Spinal cord (tissue), 10 donors: ENCODE results near the gene ZNF292. TPM values are rescaled to one million over a fixed set of nuclear protein-coding genes. Genes with fewer than 3 reads are reported as not detected.

Source experiments
- DNase-seq, 6 donors: peaks; one replicate each; pipeline versions ENCODE4 v3.0.0 to v3.0.0-alpha.2; 2013 to 2015; ENCODE audit warnings: low spot score in 6 of 6, low read depth in 4 of 6
- H3K27ac ChIP-seq: one replicate; pipeline ENCODE4 v1.5.1; 2013; ENCODE audit warnings: low read depth, low read length, control low read depth
- H3K27me3 ChIP-seq: one replicate; pipeline ENCODE4 v1.6.1; 2013; ENCODE audit warnings: low read length; ENCODE audit not compliant: control insufficient read depth, insufficient read depth
- H3K36me3 ChIP-seq: one replicate; pipeline ENCODE4 v1.6.1; 2013; ENCODE audit warnings: low read length; ENCODE audit not compliant: control insufficient read depth, insufficient read depth
- H3K4me1 ChIP-seq: one replicate; pipeline ENCODE4 v1.6.1; 2013; ENCODE audit warnings: low read length; ENCODE audit not compliant: control insufficient read depth, insufficient read depth
- H3K4me3 ChIP-seq: one replicate; pipeline ENCODE4 v1.5.1; 2013; ENCODE audit warnings: low read depth, low read length, control low read depth
- H3K9me3 ChIP-seq: one replicate; pipeline ENCODE4 v1.6.1; 2013; ENCODE audit warnings: low read length; ENCODE audit not compliant: control insufficient read depth, insufficient read depth
- WGBS: methylation state at CpG from one replicate; pipeline ENCODE4 v1.1.5; 2013; ENCODE audit warnings: missing lambda C conversion rate; ENCODE audit not compliant: insufficient coverage; 5-methylcytosine and 5-hydroxymethylcytosine counted together
- long read RNA-seq, 4 donors: transcript quantifications; one replicate each; lab custom pipeline, GENCODE V29; 2026
- polyA plus RNA-seq, 2 donors: library from polyadenylated mRNA; unstranded; fragments of 120-200 nt; gene quantifications; one replicate each; pipeline ENCODE4 v1.2.1, GENCODE V29; 2013; ENCODE audit not compliant: insufficient read length in 2 of 2
- total RNA-seq, 2 donors: library from RNA; depleted of rRNA in 1 of 2; stranded (reverse); fragments of 120-200 nt in 1 of 2; fragments of >200 nt in 1 of 2; gene quantifications; one replicate each; pipeline versions ENCODE4 v1.2.3 to v1.2.4, GENCODE V29; 2013 to 2014
- donor health status: healthy.

ZNF292 gene
- total RNA-seq = 10 to 100 TPM; 56.6 to 81.5 TPM
- polyA plus RNA-seq = 10 to 100 TPM; 24.6 to 31.0 TPM
- long read RNA-seq, donor 1, full-length matches to known transcripts = 3 of 3 reads
- long read RNA-seq, donor 1, partial matches to known transcripts = 0 of 3 reads
- long read RNA-seq, donor 1, other reads (novel, unspliced or antisense) = 0 of 3 reads
- long read RNA-seq, donor 2, full-length matches to known transcripts = 2 of 2 reads
- long read RNA-seq, donor 2, partial matches to known transcripts = 0 of 2 reads
- long read RNA-seq, donor 2, other reads (novel, unspliced or antisense) = 0 of 2 reads
- long read RNA-seq, donor 3, full-length matches to known transcripts = 5 of 12 reads
- long read RNA-seq, donor 3, partial matches to known transcripts = 7 of 12 reads
- long read RNA-seq, donor 3, other reads (novel, unspliced or antisense) = 0 of 12 reads
- long read RNA-seq, donor 4, full-length matches to known transcripts = 7 of 7 reads
- long read RNA-seq, donor 4, partial matches to known transcripts = 0 of 7 reads
- long read RNA-seq, donor 4, other reads (novel, unspliced or antisense) = 0 of 7 reads

DNA sequence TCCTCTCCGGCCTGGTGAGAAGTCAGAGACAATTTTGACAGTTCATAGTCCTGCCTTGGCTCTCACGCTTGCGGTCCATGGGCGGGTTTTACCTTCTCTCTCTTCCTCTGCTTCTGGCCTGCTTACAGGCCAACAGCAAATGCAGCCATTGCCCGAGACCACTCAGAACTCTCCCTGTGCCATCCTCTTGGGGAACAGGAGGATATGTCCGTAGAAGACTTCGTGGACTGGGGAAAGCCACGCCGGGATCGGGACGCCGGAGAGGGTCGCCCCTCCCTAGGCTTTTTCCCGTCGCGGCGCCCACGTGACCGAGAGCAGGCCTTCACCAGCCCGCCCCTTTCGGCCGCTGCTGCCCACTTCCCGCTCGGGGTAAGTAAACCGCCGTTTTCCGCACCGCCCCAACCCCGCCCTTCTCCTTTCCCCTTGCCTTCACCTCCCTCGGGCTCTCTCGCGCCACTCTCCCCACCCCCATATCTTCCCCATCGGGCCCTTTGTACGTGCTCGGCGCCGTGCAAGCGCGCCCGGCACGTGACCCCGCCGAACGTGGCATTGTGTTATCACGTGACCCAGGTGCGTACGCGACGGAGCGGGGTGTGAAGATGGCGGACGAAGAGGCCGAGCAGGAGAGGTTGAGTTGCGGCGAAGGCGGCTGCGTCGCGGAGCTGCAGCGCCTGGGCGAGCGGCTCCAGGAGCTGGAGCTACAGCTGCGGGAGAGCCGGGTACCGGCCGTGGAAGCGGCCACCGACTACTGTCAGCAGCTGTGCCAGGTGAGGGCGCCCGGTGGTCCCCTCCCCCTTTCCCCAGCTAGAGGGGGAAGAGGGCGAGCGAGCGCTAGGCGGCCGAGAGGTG, at the start of gene ZNF292:
TSS of gene ZNF292 (plus strand) at position 573 of the 849 bp plus-strand sequence. CDS start at position 600, 27 bp downstream.
- no peaks in the 10 kb centered on the region for H3K9me3 ChIP-seq
- peak within 1 kb of the TSS; percentile 98 for H3K27ac ChIP-seq
- under 1% methylated on average over 70 of the region's 75 CpGs for WGBS
- no peaks in the 10 kb centered on the region for H3K27me3 ChIP-seq
- peaks cover 3% of the 10 kb centered on the region for H3K36me3 ChIP-seq
- H3K4me3 ChIP-seq = peak within 1 kb of the TSS; percentile 83
- peak; percentile 90 to 99 (median 95) for DNase-seq
- peaks cover 20% of the 10 kb centered on the region for H3K4me1 ChIP-seq

DNA sequence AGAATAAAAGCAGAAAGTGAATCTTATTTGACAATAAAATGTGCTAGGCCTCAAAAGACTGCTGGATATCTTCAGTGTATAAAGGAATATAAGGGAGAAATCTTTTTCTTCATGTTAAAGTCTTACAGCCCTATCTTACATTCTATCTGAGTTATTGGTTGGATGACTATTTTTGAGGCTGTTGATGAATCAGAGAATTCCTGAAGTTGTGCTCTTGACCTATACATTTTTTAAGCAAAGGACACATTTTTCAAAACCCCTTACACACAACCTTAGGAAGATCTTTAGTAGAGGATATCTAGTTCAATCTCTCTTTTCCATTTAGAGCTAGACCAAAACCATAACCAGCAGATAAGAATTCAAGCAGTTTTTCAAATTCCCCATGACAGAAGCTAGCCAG, 49.5 kb upstream of the ZNF292 start:
- no peaks in the 10 kb centered on the region for H3K27me3 ChIP-seq
- no peaks in the 10 kb centered on the region for H3K9me3 ChIP-seq
- no peak for DNase-seq
- no peaks in the 10 kb centered on the region for H3K36me3 ChIP-seq
- H3K27ac ChIP-seq = no peak overlapping the region
- H3K4me1 ChIP-seq = no peaks in the 10 kb centered on the region
- no peak overlapping the region for H3K4me3 ChIP-seq

DNA sequence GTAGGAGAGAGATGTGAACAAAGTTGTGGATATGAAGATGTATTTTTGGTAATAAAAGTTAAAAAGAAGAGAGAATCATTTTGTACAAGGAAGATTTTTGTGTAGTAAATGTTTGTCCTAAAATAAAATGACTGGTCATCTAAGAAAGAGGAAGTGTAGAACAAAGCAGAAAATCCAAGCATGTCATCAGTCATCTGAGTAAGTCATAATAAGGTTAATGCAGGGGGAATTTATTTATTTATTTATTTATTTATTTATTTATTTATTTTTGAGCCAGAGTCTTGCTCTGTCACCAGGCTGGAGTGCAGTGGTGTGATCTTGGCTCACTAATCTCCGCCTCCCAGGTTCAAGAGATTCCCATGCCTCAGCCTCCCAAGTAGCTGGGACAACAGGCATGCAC, 44.7 kb upstream of the ZNF292 start:
- no peaks in the 10 kb centered on the region for H3K36me3 ChIP-seq
- H3K4me3 ChIP-seq = no peak overlapping the region
- H3K27me3 ChIP-seq = no peaks in the 10 kb centered on the region
- no peak overlapping the region for H3K27ac ChIP-seq
- H3K9me3 ChIP-seq = no peaks in the 10 kb centered on the region
- H3K4me1 ChIP-seq = no peaks in the 10 kb centered on the region
- DNase-seq = no peak
- WGBS = 100% methylated on average over 1 of the region's 1 CpG

DNA sequence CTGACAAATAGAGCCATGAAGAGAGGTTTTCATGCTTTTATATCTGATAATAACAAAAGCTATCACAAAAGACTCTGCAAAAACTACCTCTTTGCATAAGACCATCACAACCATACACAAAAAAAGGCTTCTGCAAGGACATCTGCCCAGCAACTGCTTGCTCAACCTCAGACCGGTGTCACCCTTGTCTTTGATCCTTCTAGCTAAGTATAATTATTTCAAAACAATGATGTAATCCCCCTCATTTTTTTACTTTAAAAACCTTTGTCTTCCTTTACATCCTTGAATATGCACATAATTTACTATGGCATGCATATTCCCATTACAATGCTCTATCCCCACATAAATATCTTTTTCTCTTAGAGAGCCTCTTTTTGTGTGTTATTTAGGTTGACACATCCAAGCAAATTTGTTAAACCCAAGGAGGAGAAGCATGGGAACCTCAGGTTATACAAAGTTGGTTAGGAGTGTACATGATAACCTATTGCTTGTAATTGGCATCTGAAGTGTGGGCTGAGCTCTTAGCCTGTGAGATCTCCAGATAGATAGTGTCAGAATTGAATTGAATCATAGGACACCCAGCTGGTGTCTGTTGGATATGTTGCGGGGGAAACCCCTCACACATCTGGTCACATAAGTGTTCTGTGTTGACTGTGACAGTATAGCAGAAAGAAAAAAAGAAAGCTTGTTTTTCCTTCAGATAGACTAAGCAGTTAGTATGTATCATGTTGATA, 39.8 kb upstream of the ZNF292 start:
- no peak for DNase-seq
- WGBS = 75% methylated on average over 1 of the region's 2 CpGs
- no peaks in the 10 kb centered on the region for H3K36me3 ChIP-seq

DNA sequence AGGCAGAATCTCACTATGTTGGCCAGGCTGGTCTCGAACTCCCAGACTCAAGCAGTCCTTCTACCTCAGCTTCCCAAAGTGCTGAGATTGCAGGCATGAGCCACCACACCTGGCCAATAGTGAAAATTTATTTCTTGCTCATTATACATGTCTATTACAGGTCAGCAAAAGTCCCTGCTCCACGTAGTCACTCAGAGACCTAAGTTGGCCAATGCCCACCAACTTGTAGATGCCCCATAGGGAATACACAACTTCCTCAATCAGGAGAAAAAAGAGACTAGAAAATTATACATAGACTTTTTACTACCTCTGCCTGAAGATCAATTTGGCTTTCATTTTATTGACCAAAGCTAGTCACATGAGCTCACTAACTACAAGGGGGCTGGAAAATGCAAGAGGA, 38.4 kb upstream of the ZNF292 start:
- H3K4me3 ChIP-seq = no peak overlapping the region
- H3K9me3 ChIP-seq = no peaks in the 10 kb centered on the region
- 50% methylated on average over 1 of the region's 2 CpGs for WGBS
- no peaks in the 10 kb centered on the region for H3K27me3 ChIP-seq
- no peaks in the 10 kb centered on the region for H3K36me3 ChIP-seq
- no peaks in the 10 kb centered on the region for H3K4me1 ChIP-seq
- DNase-seq = no peak
- no peak overlapping the region for H3K27ac ChIP-seq

More for the DNA sequence above, 39.8 kb upstream of the ZNF292 start:
- no peak overlapping the region for H3K4me3 ChIP-seq
- H3K9me3 ChIP-seq = no peaks in the 10 kb centered on the region
- no peaks in the 10 kb centered on the region for H3K4me1 ChIP-seq
- H3K27me3 ChIP-seq = no peaks in the 10 kb centered on the region
- H3K27ac ChIP-seq = no peak overlapping the region

DNA sequence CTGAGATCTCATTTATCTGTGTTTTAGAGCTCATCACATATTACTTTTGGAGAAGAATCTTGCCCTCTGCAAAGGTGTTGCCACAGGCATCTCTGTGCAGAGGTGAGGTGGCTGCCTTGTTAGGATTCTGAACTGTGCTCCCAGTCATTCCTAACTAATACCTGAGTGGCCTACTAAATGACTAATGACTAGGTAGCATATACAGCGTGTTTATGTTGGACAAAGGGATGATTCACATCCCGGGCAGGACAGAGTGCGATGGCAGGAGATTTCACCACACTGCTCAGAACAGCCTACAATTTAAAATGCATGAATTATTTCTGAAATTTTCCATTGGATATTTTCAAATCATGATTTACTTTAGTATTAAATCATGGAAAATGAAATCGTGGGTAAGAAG, 37.3 kb upstream of the ZNF292 start:
- no peak overlapping the region for H3K4me3 ChIP-seq
- H3K27me3 ChIP-seq = no peaks in the 10 kb centered on the region
- no peaks in the 10 kb centered on the region for H3K4me1 ChIP-seq
- no peak for DNase-seq
- no CpG with 5 or more reads among the region's 4 CpGs for WGBS
- no peaks in the 10 kb centered on the region for H3K36me3 ChIP-seq
- no peak overlapping the region for H3K27ac ChIP-seq
- H3K9me3 ChIP-seq = no peaks in the 10 kb centered on the region

DNA sequence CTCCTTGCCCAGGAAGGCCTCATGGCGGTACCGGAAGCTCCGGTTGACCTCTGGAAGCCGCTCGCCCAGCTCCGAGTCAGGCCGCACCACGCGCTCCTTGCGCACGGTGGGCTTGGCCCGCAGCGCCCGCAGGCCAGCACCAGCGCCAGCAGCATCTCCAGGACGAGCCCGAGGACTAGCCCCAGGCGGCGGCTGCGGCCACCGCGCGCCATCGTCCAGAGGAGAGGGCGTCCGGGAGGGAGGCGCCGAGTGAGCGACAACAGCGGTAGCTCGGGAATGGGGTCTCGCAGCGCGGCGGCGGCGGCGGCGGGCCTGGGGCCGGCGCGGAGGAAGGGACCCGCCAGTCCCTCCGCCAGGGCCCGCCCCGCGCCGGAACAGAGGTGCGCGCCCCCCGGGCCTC, 32.9 kb upstream of the ZNF292 start:
- Histone ChIP-seq H3K27me3 (no peaks in the 10 kb centered on the region), H3K27ac (no peak overlapping the region), H3K36me3 (no peaks in the 10 kb centered on the region), H3K9me3 (no peaks in the 10 kb centered on the region), H3K4me3 (no peak overlapping the region), H3K4me1 (no peaks in the 10 kb centered on the region)
- 45% methylated on average over 47 of the region's 51 CpGs for WGBS
- DNase-seq = no peak

DNA sequence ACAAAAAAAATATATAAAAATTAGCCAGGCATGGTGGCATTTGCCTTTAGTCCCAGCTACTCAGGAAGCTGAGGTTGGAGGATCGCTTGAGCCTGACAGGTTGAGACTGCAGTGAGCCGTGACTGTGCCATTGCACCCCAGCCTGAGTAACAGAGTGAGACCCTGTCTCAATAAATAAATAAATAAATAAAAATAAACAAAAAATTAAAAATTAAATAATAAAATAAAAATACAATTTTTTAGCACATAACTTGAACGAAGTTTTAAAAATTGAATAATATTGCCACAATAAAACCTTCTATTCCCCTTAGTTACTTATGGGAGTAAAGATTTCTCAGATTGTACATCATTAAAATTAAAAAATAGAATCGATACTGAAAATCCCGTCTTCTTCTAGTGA, 31.3 kb upstream of the ZNF292 start:
- no peaks in the 10 kb centered on the region for H3K4me1 ChIP-seq
- WGBS = no CpG with 5 or more reads among the region's 5 CpGs
- H3K27ac ChIP-seq = no peak overlapping the region
- H3K27me3 ChIP-seq = no peaks in the 10 kb centered on the region
- H3K36me3 ChIP-seq = no peaks in the 10 kb centered on the region
- no peak overlapping the region for H3K4me3 ChIP-seq
- no peaks in the 10 kb centered on the region for H3K9me3 ChIP-seq
- no peak for DNase-seq

DNA sequence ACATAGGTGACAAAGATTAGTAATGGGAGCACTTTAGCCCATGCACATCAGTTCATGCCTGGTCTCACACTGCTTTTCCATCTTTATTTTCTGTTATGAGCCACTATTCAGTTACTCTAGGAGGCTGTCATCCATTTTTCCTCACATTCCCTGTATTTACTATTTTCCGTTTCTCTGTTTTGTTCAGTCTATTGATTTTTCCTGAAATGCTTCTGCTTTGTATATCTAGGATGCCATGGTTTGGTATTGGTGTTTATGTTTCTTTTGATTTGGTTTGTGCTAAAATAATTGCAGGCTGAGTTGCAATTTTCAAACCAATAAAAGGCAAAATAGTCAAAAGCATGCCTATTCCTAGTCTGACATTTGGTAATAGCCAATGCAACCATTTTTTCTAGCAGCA, 28.9 kb upstream of the ZNF292 start:
- no peak overlapping the region for H3K27ac ChIP-seq
- no peaks in the 10 kb centered on the region for H3K4me1 ChIP-seq
- no peak for DNase-seq
- no peak overlapping the region for H3K4me3 ChIP-seq
- WGBS = no CpG with 5 or more reads among the region's 1 CpG
- H3K9me3 ChIP-seq = no peaks in the 10 kb centered on the region
- H3K36me3 ChIP-seq = no peaks in the 10 kb centered on the region
- no peaks in the 10 kb centered on the region for H3K27me3 ChIP-seq
